ENCODE measurements around the gene C14orf39. TPM values are rescaled to one million over a fixed set of nuclear protein-coding genes. Genes with fewer than 3 reads are reported as not detected.

Gene C14orf39
- total and polyA plus RNA-seq, 2 of the 13 experiments (the other 11 are each of a cell fraction or from before 2014, with no cell fraction given): not detected

- TF ChIP-seq ZNF121 (CRISPR knock-in tag; IDR thresholded peaks at IDR 0.05) (0 out of 2 replicates have a peak, but pooled peaks have one; percentile 9), ZNF563 (CRISPR knock-in tag; IDR thresholded peaks at IDR 0.05) (peak; percentile 89), HMGXB4 (CRISPR knock-in tag; IDR thresholded peaks at IDR 0.05; ENCODE audit: borderline replicate concordance in 1 of 2, low read depth in 1 of 2) (peak; percentile 53 to 62; a peak in 2 of 4 replicates), ZNF205 (CRISPR knock-in tag; IDR thresholded peaks at IDR 0.05) (no peak), ZBTB14 (CRISPR knock-in tag; IDR thresholded peaks at IDR 0.05) (no peak), RNF2 (conservative IDR thresholded peaks at IDR 0.05; ENCODE audit: low read depth) (peak; percentile 66), ZNF142 (CRISPR knock-in tag; IDR thresholded peaks at IDR 0.05) (0 out of 2 replicates have a peak, but pooled peaks have one; percentile 64), ZNF225 (CRISPR knock-in tag; IDR thresholded peaks at IDR 0.05) (0 out of 2 replicates have a peak, but pooled peaks have one; percentile 22), ZBED4 (CRISPR knock-in tag; IDR thresholded peaks at IDR 0.05; ENCODE audit: borderline replicate concordance) (0 out of 2 replicates have a peak, but pooled peaks have one; percentile 23), MXD4 (CRISPR knock-in tag; IDR thresholded peaks at IDR 0.05) (no peak), EZH2 (conservative IDR thresholded peaks at IDR 0.05; ENCODE audit: low read depth, low read length) (0 out of 2 replicates have a peak, but pooled peaks have one; percentile 55), RAD21 (CRISPR knock-in tag; IDR thresholded peaks at IDR 0.05) (peak; percentile 59), TFDP1 (CRISPR knock-in tag; IDR thresholded peaks at IDR 0.05; ENCODE audit: borderline replicate concordance) (peak; percentile 64; the same call in 1 of the 2 replicates)
These were observed 29.1 kb upstream of the C14orf39 start (continued) for GRCh38 chr14:60514741-60515491.
